Colonic mucosa (tissue), 4 donors: Measurements from ENCODE around the gene AFMID. TPM values are rescaled to one million over a fixed set of nuclear protein-coding genes. Genes with fewer than 3 reads are reported as not detected.

Source experiments
- DNase-seq: peaks from one replicate; pipeline ENCODE4 v3.0.0-alpha.2; 2020
- H3K27ac ChIP-seq: fragments of 200-600 bp; one replicate; pipeline ENCODE4 v1.8.0; 2021
- H3K27me3 ChIP-seq: fragments of 200-600 bp; one replicate; pipeline ENCODE4 v1.8.0; 2021
- H3K36me3 ChIP-seq: fragments of 200-600 bp; one replicate; pipeline ENCODE4 v1.8.0; 2021
- H3K4me1 ChIP-seq: fragments of 200-600 bp; one replicate; pipeline ENCODE4 v1.8.0; 2021; ENCODE audit warnings: mild to moderate bottlenecking
- H3K4me3 ChIP-seq: fragments of 200-600 bp; one replicate; pipeline ENCODE4 v1.8.0; 2021
- H3K9ac ChIP-seq, 2 donors: one replicate each; pipeline ENCODE4 v1.7.0; 2013; ENCODE audit warnings: control low read depth in 2 of 2, low read depth in 2 of 2, low read length in 2 of 2
- H3K9me3 ChIP-seq: fragments of 200-600 bp; one replicate; pipeline ENCODE4 v1.8.0; 2021
- CTCF ChIP-seq: fragments of 200-600 bp; IDR thresholded peaks from one replicate; pipeline ENCODE4 v1.8.0; 2022; ENCODE audit warnings: antibody characterized with exemption, mild to moderate bottlenecking
- intact Hi-C: fragments of 100-400 bp; cut with DNase I; formaldehyde crosslinking; loops from one replicate; pipeline ENCODE4 v1.14.1; 2022
- total RNA-seq, 2 donors: library from RNA; stranded (reverse); fragmentation: NEBNext Ultra II Directional in 1 of 2; extraction: Animal tissue kit (Norgen Biotek cat#: 25700) in 1 of 2; gene quantifications; one replicate each; pipeline ENCODE4 v1.2.1, GENCODE V29; 2021
- donor health status: healthy.
- donor health status: DM: no; HTN: no; CAD: no.
- donor health status: DM: no; HTN: no; CAD: no.

AFMID gene
- total RNA-seq, 2 donors from 2014 or later = 30.6 to 33.3 TPM

GRCh38 chr17:78163881-78164747 is 23.0 kb upstream of the AFMID start:
- no peak overlapping the region for H3K4me3 ChIP-seq
- no peaks in the 10 kb centered on the region for H3K9me3 ChIP-seq
- no peak for DNase-seq
- no peak for TF ChIP-seq CTCF
- no peak overlapping the region for H3K9ac ChIP-seq
- H3K36me3 ChIP-seq = no peaks in the 10 kb centered on the region
- H3K27ac ChIP-seq = no peak overlapping the region
- no peaks in the 10 kb centered on the region for H3K27me3 ChIP-seq
- no peaks in the 10 kb centered on the region for H3K4me1 ChIP-seq
- intact Hi-C loops = no loop called here

DNA sequence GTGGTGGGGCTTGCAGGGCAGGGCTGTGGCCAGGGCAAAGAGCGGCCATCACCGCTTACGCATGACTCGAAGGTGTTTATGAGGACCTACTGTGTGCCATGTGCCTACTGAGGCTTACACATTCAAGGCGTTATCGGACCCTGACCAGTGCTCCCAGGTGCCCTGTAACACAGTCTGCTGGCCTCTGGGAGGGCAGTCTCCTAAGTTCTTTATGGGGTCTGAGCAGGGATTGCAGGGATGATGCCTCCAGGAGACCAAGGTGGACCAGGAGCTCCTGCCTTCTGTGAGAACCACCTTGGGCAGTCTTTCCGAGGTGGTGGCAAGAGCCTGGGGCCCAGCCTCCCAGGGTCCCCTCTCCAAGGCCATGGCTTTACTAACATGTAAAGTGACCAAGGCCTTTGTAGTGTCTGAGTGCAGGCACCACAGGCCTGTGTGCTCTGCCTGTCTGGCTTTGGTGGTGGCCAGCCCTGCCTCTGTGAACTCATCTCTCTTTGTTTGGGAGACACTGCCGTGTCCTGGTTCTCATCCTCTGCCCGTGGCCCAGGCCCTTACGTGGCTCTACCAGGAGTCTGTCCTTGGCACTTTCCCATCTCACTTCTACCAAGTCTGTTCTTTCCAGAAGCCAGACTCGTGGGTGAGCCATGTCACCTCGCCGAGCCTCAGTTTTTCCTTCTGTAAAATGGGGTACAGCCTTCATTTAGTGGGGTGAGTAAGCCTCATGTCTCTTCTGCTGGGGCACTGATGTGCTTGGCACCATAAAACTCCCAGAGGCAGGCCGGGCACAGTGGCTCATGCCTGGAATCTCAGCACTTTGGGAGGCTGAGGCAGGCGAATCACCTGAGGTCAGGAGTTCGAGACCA is 22.2 kb upstream of the AFMID start:
- TF ChIP-seq CTCF = no peak
- H3K9ac ChIP-seq = no peak overlapping the region
- intact Hi-C loops = no loop called here
- no peaks in the 10 kb centered on the region for H3K9me3 ChIP-seq
- H3K27ac ChIP-seq = no peak overlapping the region
- no peak overlapping the region for H3K4me3 ChIP-seq
- no peaks in the 10 kb centered on the region for H3K27me3 ChIP-seq
- H3K36me3 ChIP-seq = no peaks in the 10 kb centered on the region
- DNase-seq = no peak
- peaks cover 5% of the 10 kb centered on the region for H3K4me1 ChIP-seq

DNA sequence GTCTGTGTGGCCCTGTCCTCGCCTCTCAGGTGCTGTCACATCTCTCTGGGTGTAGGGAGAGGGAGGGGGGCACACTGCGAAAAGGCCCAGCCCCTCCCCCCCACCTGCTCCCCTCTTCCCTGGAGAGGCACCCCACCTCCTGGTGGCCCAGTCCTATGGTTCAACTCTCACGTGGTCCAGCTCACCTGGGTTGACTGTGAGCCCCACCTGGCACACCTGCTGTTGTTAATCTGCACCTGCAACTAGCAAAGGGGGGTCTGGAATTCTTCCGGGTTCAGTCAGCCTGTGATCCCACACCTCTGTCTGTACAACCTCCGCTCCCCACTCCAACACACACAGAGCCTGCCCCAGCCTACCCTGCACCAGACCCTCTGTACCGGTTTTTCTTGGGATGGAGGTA is 20.7 kb upstream of the AFMID start:
- Histone ChIP-seq H3K27me3 (no peaks in the 10 kb centered on the region), H3K4me1 (peaks cover 16% of the 10 kb centered on the region), H3K4me3 (no peak overlapping the region), H3K36me3 (no peaks in the 10 kb centered on the region), H3K9ac (no peak overlapping the region), H3K27ac (no peak overlapping the region), H3K9me3 (no peaks in the 10 kb centered on the region)
- peak; percentile 63 for DNase-seq
- no peak for TF ChIP-seq CTCF
- intact Hi-C loops = no loop called here

- TF ChIP-seq CTCF = no peak
- peaks cover 35% of the 10 kb centered on the region for H3K4me1 ChIP-seq
- peak within 1 kb of the TSS; percentile 91 to 96 for H3K9ac ChIP-seq
- H3K27me3 ChIP-seq = no peaks in the 10 kb centered on the region
- no peaks in the 10 kb centered on the region for H3K9me3 ChIP-seq
- peak within 1 kb of the TSS; percentile 69 for H3K4me3 ChIP-seq
- intact Hi-C loops = no loop called here
- H3K36me3 ChIP-seq = no peaks in the 10 kb centered on the region
- peak within 1 kb of the TSS; percentile 78 for H3K27ac ChIP-seq
- peak; percentile 89 for DNase-seq
These were observed 18.8 kb upstream of the AFMID start, which contains the start of gene SYNGR2 for GRCh38 chr17:78168242-78168902. Gene SYNGR2, plus strand, starts transcription at chr17:78168581. Its CDS starts 36 bp downstream, at chr17:78168617.
